Ishikawa (cell line): ENCODE data around the gene NR1I3.

Experiments used
- CEBPB ChIP-seq: IDR thresholded peaks from 2 replicates; pipeline ENCODE4 v1.6.1; 2012
- CREB1 ChIP-seq: IDR thresholded peaks from 2 replicates; pipeline ENCODE4 v1.6.1; 2012; ENCODE audit warnings: low read depth
- EGR1 ChIP-seq: IDR thresholded peaks from 2 replicates; pipeline ENCODE4 v1.6.1; 2012
- EP300 ChIP-seq: IDR thresholded peaks from 2 replicates; pipeline ENCODE4 v1.6.1; 2012; ENCODE audit warnings: borderline replicate concordance
- FOXM1 ChIP-seq: IDR thresholded peaks from 2 replicates; pipeline ENCODE4 v1.6.1; 2012; ENCODE audit warnings: low read depth, borderline replicate concordance
- MAX ChIP-seq: IDR thresholded peaks from 2 replicates; pipeline ENCODE4 v1.6.1; 2012
- NFIC ChIP-seq: IDR thresholded peaks from 2 replicates; pipeline ENCODE4 v1.6.1; 2012
- RAD21 ChIP-seq: IDR thresholded peaks from 2 replicates; pipeline ENCODE4 v1.6.1; 2012; ENCODE audit warnings: low read depth
- REST ChIP-seq: IDR thresholded peaks from 2 replicates; pipeline ENCODE4 v1.6.1; 2012; ENCODE audit warnings: low read depth, mild to moderate bottlenecking
- TAF1 ChIP-seq: IDR thresholded peaks from 2 replicates; pipeline ENCODE4 v1.6.1; 2012; ENCODE audit warnings: low read depth, mild to moderate bottlenecking
- TCF12 ChIP-seq: IDR thresholded peaks from 2 replicates; pipeline ENCODE4 v1.6.1; 2012; ENCODE audit warnings: low read depth
- TEAD4 ChIP-seq: IDR thresholded peaks from 2 replicates; pipeline ENCODE4 v1.6.1; 2012
- USF1 ChIP-seq: IDR thresholded peaks from 2 replicates; pipeline ENCODE4 v1.6.1; 2012
- YY1 ChIP-seq: IDR thresholded peaks from 2 replicates; pipeline ENCODE4 v1.6.1; 2012; ENCODE audit warnings: low read depth
- ZBTB7A ChIP-seq: IDR thresholded peaks from 2 replicates; pipeline ENCODE4 v1.6.1; 2012; ENCODE audit warnings: low read depth

The NR1I3 gene

GRCh38 chr1:161214369-161214768 is 23.6 kb downstream of the NR1I3 start:
- TF ChIP-seq YY1 (no peak), ZBTB7A (no peak), NFIC (no peak), FOXM1 (no peak), TAF1 (no peak), EGR1 (no peak), MAX (no peak), USF1 (no peak), TEAD4 (no peak), TCF12 (no peak), REST (no peak), CEBPB (no peak), RAD21 (no peak), CREB1 (no peak)

- no peak for TF ChIP-seq TAF1
- peak; percentile 78 for TF ChIP-seq RAD21
Observed at GRCh38 chr1:161209790-161210409, 28.1 kb downstream of the NR1I3 start.

- no peak for TF ChIP-seq EP300
Observed at GRCh38 chr1:161207173-161207572, 30.8 kb downstream of the NR1I3 start.

- TF ChIP-seq REST: no peak
- TF ChIP-seq MAX: no peak
- no peak for TF ChIP-seq YY1
- no peak for TF ChIP-seq CEBPB
- TF ChIP-seq NFIC: no peak
- no peak for TF ChIP-seq TCF12
- no peak for TF ChIP-seq ZBTB7A
- no peak for TF ChIP-seq TAF1
- no peak for TF ChIP-seq USF1
- no peak for TF ChIP-seq CREB1
- no peak for TF ChIP-seq TEAD4
- no peak for TF ChIP-seq EGR1
- TF ChIP-seq EP300: no peak
- TF ChIP-seq RAD21: no peak
- no peak for TF ChIP-seq FOXM1
Observed at GRCh38 chr1:161206411-161207140, 31.4 kb downstream of the NR1I3 start.

GRCh38 chr1:161201836-161202712 is 35.9 kb downstream of the NR1I3 start, which contains the start of gene NDUFS2:
TSS of gene NDUFS2 (plus strand) at chr1:161202367. CDS start at chr1:161202386, 19 bp downstream.
- TF ChIP-seq MAX: peak; percentile 77
- no peak for TF ChIP-seq RAD21
- TF ChIP-seq EP300: peak; percentile 19; the same call in 1 of the 2 replicates
- TF ChIP-seq CEBPB: no peak
- peak; percentile 100 for TF ChIP-seq YY1
- TF ChIP-seq USF1: peak; percentile 78
- TF ChIP-seq TCF12: peak; percentile 72
- peak; percentile 100 for TF ChIP-seq TAF1
- TF ChIP-seq EGR1: peak; percentile 85; the same call in 1 of the 2 replicates
- TF ChIP-seq CREB1: peak; percentile 84
- peak; percentile 74; the same call in 1 of the 2 replicates for TF ChIP-seq ZBTB7A
- TF ChIP-seq FOXM1: no peak
